SU-DHL-6 (cell line): Measurements from ENCODE around the gene BCAS3.

ENCODE experiments used
- CTCF ChIP-seq: fragments of 200-600 bp; sonication (generic); IDR thresholded peaks from one replicate; pipeline ENCODE4 v1.5.1; 2017; ENCODE audit warnings: antibody characterized with exemption, mild to moderate bottlenecking, low read length, moderate library complexity; ENCODE audit not compliant: insufficient read depth, poor library complexity, severe bottlenecking
- EZH2phosphoT487 ChIP-seq: fragments of 200-600 bp; sonication (generic), shearing (Covaris generic); conservative IDR thresholded peaks from 2 replicates; pipeline ENCODE4 v1.6.1; 2018; ENCODE audit warnings: mild to moderate bottlenecking, antibody characterized with exemption, low read length, moderate library complexity, mixed read lengths

DNA sequence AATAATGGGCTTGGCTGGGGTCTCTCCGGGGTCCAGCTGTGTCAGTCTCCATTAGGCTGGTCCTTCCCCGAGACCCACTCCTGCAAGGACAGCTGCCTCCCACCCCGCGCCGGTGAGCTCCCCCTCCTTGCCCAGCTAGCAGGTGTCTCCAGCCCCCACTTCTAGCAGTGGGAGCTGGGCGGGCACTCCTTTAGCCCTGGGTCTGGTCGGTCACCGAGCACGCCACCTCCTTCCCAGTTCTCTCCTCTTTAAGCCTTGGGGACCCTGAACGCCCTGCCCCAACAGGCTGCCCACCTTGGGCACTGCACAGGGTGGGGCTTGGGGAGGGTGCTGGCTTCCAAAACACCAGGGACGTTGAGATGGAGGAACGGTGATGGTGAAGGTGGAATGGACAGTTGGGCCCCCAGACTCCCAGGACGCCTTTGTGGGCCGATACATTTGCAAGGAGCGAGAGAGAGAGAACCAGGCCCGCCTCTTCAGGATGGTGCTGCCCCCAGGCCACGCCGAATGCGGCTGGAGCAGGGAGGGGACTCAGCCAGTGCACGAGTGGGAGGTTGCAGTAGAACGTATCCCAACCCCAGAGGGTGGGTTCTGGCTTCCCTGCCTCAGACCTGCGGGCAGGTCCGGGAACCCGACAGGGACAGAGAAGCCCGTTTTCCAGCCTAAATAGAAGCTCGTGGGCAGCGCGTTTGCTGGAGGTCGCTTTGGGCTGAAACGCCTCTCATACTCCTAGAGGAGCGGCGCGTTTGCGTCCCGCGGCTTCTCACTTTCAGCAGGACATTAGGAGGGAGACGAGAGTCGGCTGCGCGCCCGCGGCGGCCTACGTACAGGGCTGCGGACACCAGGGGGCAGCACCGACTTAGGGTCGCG lies 732.7 kb downstream of the BCAS3 start:
- peak; percentile 43 for TF ChIP-seq CTCF
- TF ChIP-seq EZH2phosphoT487: no peak
